Measurements from ENCODE around the gene GNG13. TPM values are rescaled to one million over a fixed set of nuclear protein-coding genes. Genes with fewer than 3 reads are reported as not detected.

Gene GNG13
- total RNA-seq, 1 experiment from 2014 or later: not detected

DNA sequence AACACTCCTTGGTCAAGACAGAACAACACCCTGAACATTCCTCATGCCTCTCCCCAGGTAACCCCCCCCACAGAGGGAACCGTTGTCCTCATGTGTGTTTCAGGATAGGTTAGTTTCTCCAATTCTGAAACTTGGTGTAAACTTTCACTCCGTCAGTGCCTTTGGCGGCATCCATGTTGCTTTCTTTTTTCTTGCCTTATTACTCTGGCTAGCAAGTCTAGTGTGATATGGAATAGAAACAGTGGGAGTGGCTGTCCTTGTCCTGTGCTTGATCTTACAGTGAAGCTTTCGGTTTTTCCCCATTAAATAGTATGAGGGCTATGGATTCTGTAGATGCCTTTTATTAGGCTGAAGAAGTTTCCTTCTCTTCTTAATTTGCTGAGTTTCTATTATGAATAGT is 35.7 kb upstream of the GNG13 start:
- Mint-ChIP-seq H3K4me3 (ENCODE audit: unreplicated experiment) (no peak overlapping the region), H3K36me3 (ENCODE audit: insufficient read depth, unreplicated experiment) (no peaks in the 10 kb centered on the region), H3K27me3 (ENCODE audit: insufficient read depth, unreplicated experiment) (no peaks in the 10 kb centered on the region), H3K27ac (ENCODE audit: unreplicated experiment) (no peak overlapping the region), H3K9me3 (ENCODE audit: unreplicated experiment) (no peaks in the 10 kb centered on the region), H3K4me1 (ENCODE audit: low read depth, unreplicated experiment) (no peaks in the 10 kb centered on the region)
- POLR2A ChIA-PET: no interaction called here
- no TSS peak for BruUV-seq (replicated peaks)
- Histone ChIP-seq H3K36me3 (ENCODE audit: control insufficient read depth, insufficient read depth, low read length) (no peaks in the 10 kb centered on the region), H3K27me3 (replicated peaks; ENCODE audit: control insufficient read depth, insufficient read depth, low read length) (no peaks in the 10 kb centered on the region), H3K4me3 (ENCODE audit: low read depth, low read length) (no peak overlapping the region), H3K9me3 (no peaks in the 10 kb centered on the region), H3K4me1 (no peaks in the 10 kb centered on the region)
- DNase-seq: no peak
- no peak for TF ChIP-seq CTCF (IDR thresholded peaks at IDR 0.05; ENCODE audit: insufficient read depth in 1 of 2, low read depth in 1 of 2, low read length in 1 of 2, severe bottlenecking in 1 of 2, unreplicated experiment in 1 of 2)
- CTCF ChIA-PET: no interaction called here
- intact Hi-C loops (cut with micrococcal nuclease; ENCODE audit: unreplicated experiment): no loop called here

DNA sequence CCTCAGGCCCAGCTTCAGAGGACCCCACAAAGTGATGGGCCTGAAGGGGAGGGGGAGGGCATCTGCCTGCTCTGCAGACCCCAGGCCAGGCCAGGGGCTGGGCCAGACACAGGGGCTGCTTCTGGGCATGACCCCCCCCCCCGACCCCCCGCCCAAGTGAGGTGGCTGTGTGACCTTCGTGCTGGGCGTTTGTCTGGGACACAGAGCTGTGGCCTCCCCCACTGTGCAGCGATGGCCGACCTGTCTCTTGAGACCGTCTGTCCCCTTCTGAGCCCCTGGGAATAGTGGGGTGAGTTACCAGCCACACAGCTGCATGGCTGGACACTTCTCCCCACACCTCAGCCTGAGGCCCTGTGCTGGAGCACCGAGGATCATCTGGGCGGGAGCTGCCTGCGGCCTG is 34.8 kb upstream of the GNG13 start:
- Mint-ChIP-seq H3K4me1 (ENCODE audit: low read depth, unreplicated experiment) (no peaks in the 10 kb centered on the region), H3K27ac (ENCODE audit: unreplicated experiment) (no peak overlapping the region), H3K36me3 (ENCODE audit: insufficient read depth, unreplicated experiment) (no peaks in the 10 kb centered on the region), H3K9me3 (ENCODE audit: unreplicated experiment) (no peaks in the 10 kb centered on the region), H3K27me3 (ENCODE audit: insufficient read depth, unreplicated experiment) (no peaks in the 10 kb centered on the region), H3K4me3 (ENCODE audit: unreplicated experiment) (no peak overlapping the region)
- H3K4me1 ChIP-seq: no peaks in the 10 kb centered on the region
- ChIA-PET POLR2A (no interaction called here), CTCF (no interaction called here)
- H3K27me3 ChIP-seq (replicated peaks; ENCODE audit: control insufficient read depth, insufficient read depth, low read length): no peaks in the 10 kb centered on the region
- H3K36me3 ChIP-seq (ENCODE audit: control insufficient read depth, insufficient read depth, low read length): no peaks in the 10 kb centered on the region
- intact Hi-C loops (cut with micrococcal nuclease; ENCODE audit: unreplicated experiment): no loop called here
- BruUV-seq (replicated peaks): no TSS peak
- H3K9me3 ChIP-seq: no peaks in the 10 kb centered on the region
- no peak overlapping the region for H3K4me3 ChIP-seq (ENCODE audit: low read depth, low read length)
- no peak for TF ChIP-seq CTCF (IDR thresholded peaks at IDR 0.05; ENCODE audit: insufficient read depth in 1 of 2, low read depth in 1 of 2, low read length in 1 of 2, severe bottlenecking in 1 of 2, unreplicated experiment in 1 of 2)
- DNase-seq: no peak

- Mint-ChIP-seq H3K4me3 (ENCODE audit: unreplicated experiment) (no peak overlapping the region), H3K4me1 (ENCODE audit: low read depth, unreplicated experiment) (no peaks in the 10 kb centered on the region), H3K36me3 (ENCODE audit: insufficient read depth, unreplicated experiment) (no peaks in the 10 kb centered on the region), H3K9me3 (ENCODE audit: unreplicated experiment) (no peaks in the 10 kb centered on the region), H3K27me3 (ENCODE audit: insufficient read depth, unreplicated experiment) (no peaks in the 10 kb centered on the region), H3K27ac (ENCODE audit: unreplicated experiment) (no peak overlapping the region)
- Histone ChIP-seq H3K4me3 (ENCODE audit: low read depth, low read length) (no peak overlapping the region), H3K4me1 (no peaks in the 10 kb centered on the region), H3K9me3 (no peaks in the 10 kb centered on the region), H3K36me3 (ENCODE audit: control insufficient read depth, insufficient read depth, low read length) (no peaks in the 10 kb centered on the region), H3K27me3 (replicated peaks; ENCODE audit: control insufficient read depth, insufficient read depth, low read length) (no peaks in the 10 kb centered on the region)
- intact Hi-C loops (cut with micrococcal nuclease; ENCODE audit: unreplicated experiment): no loop called here
- no TSS peak for BruUV-seq (replicated peaks)
- TF ChIP-seq CTCF (IDR thresholded peaks at IDR 0.05; ENCODE audit: insufficient read depth in 1 of 2, low read depth in 1 of 2, low read length in 1 of 2, severe bottlenecking in 1 of 2, unreplicated experiment in 1 of 2): no peak
- DNase-seq: no peak
- ChIA-PET CTCF (no interaction called here), POLR2A (no interaction called here)
Observed at GRCh38 chr16:833411-833810, 32.9 kb upstream of the GNG13 start.

Measured in Caco-2 (cell line).